GM12878 (cell line): ENCODE data around the gene PRR12. TPM values are rescaled to one million over a fixed set of nuclear protein-coding genes. Genes with fewer than 3 reads are reported as not detected.

Experiments used
- CBX3 ChIP-seq: fragments of 200-600 bp; sonication (generic); IDR thresholded peaks from 2 replicates; pipeline ENCODE4 v1.6.1; 2016; ENCODE audit warnings: low read depth, borderline replicate concordance
- CHD2 ChIP-seq: IDR thresholded peaks from 2 replicates; pipeline ENCODE4 v1.6.1; 2011; ENCODE audit warnings: low read depth, low read length, improper control_type of control experiment, borderline replicate concordance
- CHD4 ChIP-seq: fragments of 200-600 bp; sonication (generic); IDR thresholded peaks from 2 replicates; pipeline ENCODE4 v1.6.1; 2016; ENCODE audit warnings: mild to moderate bottlenecking
- EED ChIP-seq: sonication (generic); IDR thresholded peaks from 2 replicates; pipeline ENCODE4 v1.6.1; 2016; ENCODE audit warnings: antibody characterized with exemption, low read depth
- ESRRA ChIP-seq: IDR thresholded peaks from 2 replicates; pipeline ENCODE4 v1.6.1; 2012; ENCODE audit warnings: mild to moderate bottlenecking, low read length, improper control_type of control experiment
- FOXK2 ChIP-seq: fragments of 450-650 bp; IDR thresholded peaks from 2 replicates; pipeline ENCODE4 v1.6.1; 2017; ENCODE audit warnings: mild to moderate bottlenecking, moderate library complexity
- GATAD2B ChIP-seq: fragments of 450-650 bp; conservative IDR thresholded peaks from 2 replicates; pipeline ENCODE4 v1.6.1; 2017; ENCODE audit warnings: low read depth, mild to moderate bottlenecking, moderate library complexity
- HCFC1 ChIP-seq: fragments of 150-350 bp; IDR thresholded peaks from 2 replicates; pipeline ENCODE4 v1.6.1; 2014; ENCODE audit warnings: low read length
- HDGF ChIP-seq: fragments of 450-650 bp; IDR thresholded peaks from 2 replicates; pipeline ENCODE4 v1.6.1; 2016; ENCODE audit warnings: antibody characterized with exemption
- IKZF1 ChIP-seq: fragments of 450-650 bp; conservative IDR thresholded peaks from 2 replicates; pipeline ENCODE4 v1.6.1; 2017; ENCODE audit warnings: antibody characterized with exemption, mild to moderate bottlenecking
- IRF3 ChIP-seq: fragments of 450-650 bp; IDR thresholded peaks from 2 replicates; pipeline ENCODE4 v1.6.1; 2014; ENCODE audit warnings: mild to moderate bottlenecking
- MTA3 ChIP-seq: IDR thresholded peaks from 2 replicates; pipeline ENCODE4 v1.6.1; 2012; ENCODE audit warnings: low read length, inconsistent platforms, borderline replicate concordance
- NBN ChIP-seq: fragments of 450-650 bp; IDR thresholded peaks from 2 replicates; pipeline ENCODE4 v1.6.1; 2016
- NFYA ChIP-seq: IDR thresholded peaks from 2 replicates; pipeline ENCODE4 v1.6.1; 2011; ENCODE audit warnings: low read depth, mild to moderate bottlenecking, low read length, improper control_type of control experiment, borderline replicate concordance
- NFYB ChIP-seq: IDR thresholded peaks from 2 replicates; pipeline ENCODE4 v1.6.1; 2011; ENCODE audit warnings: low read depth, mild to moderate bottlenecking, low read length, improper control_type of control experiment, moderate library complexity; ENCODE audit not compliant: insufficient read depth
- NRF1 ChIP-seq: conservative IDR thresholded peaks from 2 replicates; pipeline ENCODE4 v1.6.1; 2011; ENCODE audit warnings: mild to moderate bottlenecking, low read depth, low read length, improper control_type of control experiment
- PAX8 ChIP-seq: fragments of 450-650 bp; IDR thresholded peaks from 2 replicates; pipeline ENCODE4 v1.6.1; 2017; ENCODE audit warnings: mild to moderate bottlenecking, moderate library complexity
- PML ChIP-seq: IDR thresholded peaks from 2 replicates; pipeline ENCODE4 v1.6.1; 2012; ENCODE audit warnings: low read length, inconsistent platforms
- RAD21 ChIP-seq: IDR thresholded peaks from 2 replicates; pipeline ENCODE4 v1.6.1; 2011; ENCODE audit warnings: mild to moderate bottlenecking, low read depth, low read length, moderate library complexity; ENCODE audit not compliant: insufficient read depth
- RUNX3 ChIP-seq: IDR thresholded peaks from 2 replicates; pipeline ENCODE4 v1.6.1; 2012; ENCODE audit warnings: low read length, inconsistent platforms
- STAT1 ChIP-seq: fragments of 450-650 bp; conservative IDR thresholded peaks from 2 replicates; pipeline ENCODE4 v1.6.1; 2014; ENCODE audit warnings: antibody characterized with exemption, mild to moderate bottlenecking
- SUZ12 ChIP-seq: fragments of 200-600 bp; sonication (generic); IDR thresholded peaks from one replicate; pipeline ENCODE4 v1.6.1; 2018; ENCODE audit warnings: antibody characterized with exemption, mild to moderate bottlenecking; ENCODE audit not compliant: unreplicated experiment
- TBL1XR1 ChIP-seq: IDR thresholded peaks from 2 replicates; pipeline ENCODE4 v1.6.1; 2012; ENCODE audit warnings: low read depth, low read length, improper control_type of control experiment
- TCF12 ChIP-seq: IDR thresholded peaks from 2 replicates; pipeline ENCODE4 v1.6.1; 2011; ENCODE audit warnings: low read depth, mild to moderate bottlenecking, low read length
- YBX1 ChIP-seq: fragments of 450-650 bp; IDR thresholded peaks from 2 replicates; pipeline ENCODE4 v1.6.1; 2016; ENCODE audit warnings: antibody characterized with exemption
- ZNF207 ChIP-seq: fragments of 450-650 bp; IDR thresholded peaks from 2 replicates; pipeline ENCODE4 v1.6.1; 2014; ENCODE audit warnings: antibody characterized with exemption, mild to moderate bottlenecking, borderline replicate concordance
- ZNF592 ChIP-seq: fragments of 450-650 bp; IDR thresholded peaks from 2 replicates; pipeline ENCODE4 v1.6.1; 2017; ENCODE audit warnings: mild to moderate bottlenecking, moderate library complexity
- ZZZ3 ChIP-seq: IDR thresholded peaks from 2 replicates; pipeline ENCODE4 v1.6.1; 2011; ENCODE audit warnings: low read depth; ENCODE audit not compliant: control insufficient read depth, insufficient read length
- polyA plus RNA-seq, 11 experiments: library from polyadenylated mRNA; depleted of rRNA in 4 of 11; unstranded in 6 of 11; stranded (reverse) in 5 of 11; fragments of >200 nt; fragmentation: Nextera tagmentation in 4 of 11; fragmentation: Illumina TruSeq in 1 of 11; extraction: Ambion mirVana in 4 of 11; extraction: Trizol in 1 of 11; gene quantifications; 1 replicate in 1 of 11; 2 replicates in 10 of 11; pipeline versions ENCODE4 v1.2.1 to v1.2.3, GENCODE V29; 2011 to 2016; ENCODE audit warnings: inconsistent platforms in 2 of 11, missing spikeins in 2 of 11, low read depth in 1 of 11
- total RNA-seq, 4 experiments: library from RNA; depleted of rRNA in 3 of 4; stranded (reverse); fragments of >200 nt in 3 of 4; fragmentation: Illumina TruSeq in 1 of 4; extraction: Trizol in 1 of 4; gene quantifications; 2 replicates each; pipeline versions ENCODE4 v1.2.1 to v1.2.3, GENCODE V29; 2013 to 2021

The PRR12 gene
- total and polyA plus RNA-seq, 10 of the 15 experiments (the other 5 are each of a cell fraction or from before 2014, with no cell fraction given), result 0.02 to 25.3 (median 1.6) TPM

- no peak for TF ChIP-seq NRF1
- TF ChIP-seq ESRRA, result no peak; the same call in 1 of the 2 replicates
- peak; percentile 83 for TF ChIP-seq ZZZ3
- peak; percentile 64; the same call in 1 of the 2 replicates for TF ChIP-seq CHD2
- no peak for TF ChIP-seq YBX1
- TF ChIP-seq IKZF1, result peak; percentile 96
- no peak for TF ChIP-seq NFYA
- no peak for TF ChIP-seq GATAD2B
- peak; percentile 87 for TF ChIP-seq NBN
- TF ChIP-seq TCF12, result peak; percentile 71; the same call in 1 of the 2 replicates
- TF ChIP-seq CBX3, result no peak
- TF ChIP-seq IRF3, result peak; percentile 69; the same call in 1 of the 2 replicates
- TF ChIP-seq FOXK2, result no peak
- TF ChIP-seq NFYB, result no peak
- TF ChIP-seq MTA3, result peak; percentile 83; the same call in 1 of the 2 replicates
- peak; percentile 98 for TF ChIP-seq PML
- TF ChIP-seq CHD4, result no peak
- no peak for TF ChIP-seq PAX8
- TF ChIP-seq HCFC1, result peak; percentile 99
- peak; percentile 20; the same call in 1 of the 2 replicates for TF ChIP-seq EED
- no peak for TF ChIP-seq HDGF
- TF ChIP-seq RUNX3, result peak; percentile 82
- no peak for TF ChIP-seq ZNF592
- peak; percentile 71; the same call in 1 of the 2 replicates for TF ChIP-seq TBL1XR1
- no peak for TF ChIP-seq SUZ12
- TF ChIP-seq RAD21, result no peak
- no peak; the same call in 1 of the 2 replicates for TF ChIP-seq ZNF207
- TF ChIP-seq STAT1, result peak; percentile 66; the same call in 1 of the 2 replicates
These were observed 10.5 kb upstream of the PRR12 start, which contains the start of gene NOSIP (continued) for GRCh38 chr19:49580264-49581006.
